ENCODE measurements around the gene ARRB1.
"Not testable (repeated sequence)": the region's sequence is repeated elsewhere in the genome, so short reads cannot be mapped to it uniquely, and the experiment has no call there.

The ARRB1 gene

GRCh38 chr11:75277211-75277805 lies 74.2 kb downstream of the ARRB1 start:
- Histone ChIP-seq H3K9me3 (ENCODE audit: severe bottlenecking) (no peaks in the 10 kb centered on the region), H3K4me3 (ENCODE audit: low read depth, low read length) (no peak overlapping the region), H3K27me3 (ENCODE audit: insufficient read depth, low read depth, severe bottlenecking) (no peaks in the 10 kb centered on the region), H3K36me3 (peaks cover 31% of the 10 kb centered on the region), H3K27ac (no peak overlapping the region)
- no peak for TF ChIP-seq CTCF (IDR thresholded peaks at IDR 0.05; ENCODE audit: low read depth, low read length)
- DNase-seq, result no peak

GRCh38 chr11:75276686-75277085 lies 74.8 kb downstream of the ARRB1 start:
- H3K27me3 ChIP-seq (ENCODE audit: insufficient read depth, low read depth, severe bottlenecking), result no peaks in the 10 kb centered on the region
- no peak overlapping the region for H3K27ac ChIP-seq
- no peak for TF ChIP-seq CTCF (IDR thresholded peaks at IDR 0.05; ENCODE audit: low read depth, low read length)
- H3K4me3 ChIP-seq (ENCODE audit: low read depth, low read length), result no peak overlapping the region
- DNase-seq, result no peak
- H3K36me3 ChIP-seq, result peaks cover 25% of the 10 kb centered on the region
- H3K9me3 ChIP-seq (ENCODE audit: severe bottlenecking), result no peaks in the 10 kb centered on the region

GRCh38 chr11:75276186-75276585 lies 75.3 kb downstream of the ARRB1 start:
- H3K4me3 ChIP-seq (ENCODE audit: low read depth, low read length), result no peak overlapping the region
- no peak for DNase-seq
- no peak for TF ChIP-seq CTCF (IDR thresholded peaks at IDR 0.05; ENCODE audit: low read depth, low read length)
- H3K9me3 ChIP-seq (ENCODE audit: severe bottlenecking), result no peaks in the 10 kb centered on the region
- peaks cover 25% of the 10 kb centered on the region for H3K36me3 ChIP-seq
- H3K27ac ChIP-seq, result no peak overlapping the region
- H3K27me3 ChIP-seq (ENCODE audit: insufficient read depth, low read depth, severe bottlenecking), result no peaks in the 10 kb centered on the region

GRCh38 chr11:75275581-75275980 lies 75.9 kb downstream of the ARRB1 start:
- no peaks in the 10 kb centered on the region for H3K9me3 ChIP-seq (ENCODE audit: severe bottlenecking)
- H3K36me3 ChIP-seq, result peaks cover 22% of the 10 kb centered on the region
- DNase-seq, result peak; percentile 44
- H3K27me3 ChIP-seq (ENCODE audit: insufficient read depth, low read depth, severe bottlenecking), result no peaks in the 10 kb centered on the region
- TF ChIP-seq CTCF (IDR thresholded peaks at IDR 0.05; ENCODE audit: low read depth, low read length), result no peak
- H3K4me3 ChIP-seq (ENCODE audit: low read depth, low read length), result no peak overlapping the region
- no peak overlapping the region for H3K27ac ChIP-seq

GRCh38 chr11:75274716-75275115 lies 76.7 kb downstream of the ARRB1 start:
- H3K27me3 ChIP-seq (ENCODE audit: insufficient read depth, low read depth, severe bottlenecking); H3K4me3 ChIP-seq (ENCODE audit: low read depth, low read length); H3K27ac ChIP-seq; H3K9me3 ChIP-seq (ENCODE audit: severe bottlenecking); DNase-seq: not testable (repeated sequence)
- H3K36me3 ChIP-seq, result peaks cover 22% of the 10 kb centered on the region

GRCh38 chr11:75273411-75274391 lies 77.8 kb downstream of the ARRB1 start:
- Histone ChIP-seq H3K4me3 (ENCODE audit: low read depth, low read length) (no peak overlapping the region), H3K27ac (no peak overlapping the region), H3K27me3 (ENCODE audit: insufficient read depth, low read depth, severe bottlenecking) (no peaks in the 10 kb centered on the region), H3K36me3 (peaks cover 24% of the 10 kb centered on the region), H3K9me3 (ENCODE audit: severe bottlenecking) (no peaks in the 10 kb centered on the region)
- DNase-seq, result no peak
- TF ChIP-seq CTCF (IDR thresholded peaks at IDR 0.05; ENCODE audit: low read depth, low read length), result no peak

Measured in WERI-Rb-1 (cell line).